Medulla oblongata (tissue), 1 donor: ENCODE results near the gene SMYD2.
A peak's percentile ranks its signal among the peaks of the same experiment; 100 is the strongest.

ENCODE experiments used
- DNase-seq: peaks from one replicate; pipeline ENCODE4 v3.0.0-alpha.2; 2015; ENCODE audit errors: extremely low spot score

The SMYD2 gene

GRCh38 chr1:214361636-214362035 lies 80.7 kb downstream of the SMYD2 start:
- no peak for DNase-seq

- DNase-seq, result peak; percentile 70
These were observed 81.4 kb downstream of the SMYD2 start for GRCh38 chr1:214362188-214362882.

- no peak for DNase-seq
These were observed 82.4 kb downstream of the SMYD2 start for GRCh38 chr1:214363386-214363785.

- DNase-seq, result no peak
These were observed 83.4 kb downstream of the SMYD2 start for GRCh38 chr1:214364386-214364785.

- no peak for DNase-seq
These were observed 83.9 kb downstream of the SMYD2 start for GRCh38 chr1:214364786-214365295.

GRCh38 chr1:214367841-214368240 lies 86.9 kb downstream of the SMYD2 start:
- no peak for DNase-seq

- DNase-seq, result no peak
These were observed 88.4 kb downstream of the SMYD2 start for GRCh38 chr1:214369364-214369763.

GRCh38 chr1:214370615-214371014 lies 89.7 kb downstream of the SMYD2 start:
- no peak for DNase-seq

- DNase-seq, result no peak
These were observed 91.1 kb downstream of the SMYD2 start for GRCh38 chr1:214372092-214372491.

GRCh38 chr1:214377485-214377884 lies 96.5 kb downstream of the SMYD2 start:
- DNase-seq, result no peak

GRCh38 chr1:214377886-214378285 lies 96.9 kb downstream of the SMYD2 start:
- DNase-seq, result no peak

- DNase-seq, result no peak
These were observed 97.5 kb downstream of the SMYD2 start for GRCh38 chr1:214378492-214378891.

GRCh38 chr1:214379236-214379970 lies 98.4 kb downstream of the SMYD2 start:
- DNase-seq, result no peak

- DNase-seq, result no peak
These were observed 99.4 kb downstream of the SMYD2 start for GRCh38 chr1:214380396-214380795.

GRCh38 chr1:214380986-214381695 lies 100.2 kb downstream of the SMYD2 start:
- no peak for DNase-seq

- no peak for DNase-seq
These were observed 102.7 kb downstream of the SMYD2 start for GRCh38 chr1:214383381-214384372.

GRCh38 chr1:214384373-214385079 lies 103.6 kb downstream of the SMYD2 start:
- DNase-seq, result no peak

- DNase-seq, result no peak
These were observed 104.5 kb downstream of the SMYD2 start for GRCh38 chr1:214385428-214385827.

- DNase-seq, result no peak
These were observed 105.4 kb downstream of the SMYD2 start for GRCh38 chr1:214386333-214386732.
